Activated T-helper 1 cell treated with anti-CD3 and anti-CD28 coated beads, Interleukin-12 subunit alpha, Interleukin-12 subunit beta, Interleukin-2, Interleukin-4 antibody, amounts not matched to agents 30 ng/mL and 10 ng/mL and 1 ng/mL, durations not matched to agents 14 hours and 24 hours and 36 hours (primary cell): ENCODE results near the gene CEP112. TPM values are rescaled to one million over a fixed set of nuclear protein-coding genes. Genes with fewer than 3 reads are reported as not detected.

Source experiments
- DNase-seq: peaks from one replicate; pipeline ENCODE4 v3.0.0; 2021; ENCODE audit warnings: low spot score
- H3K27ac Mint-ChIP-seq: one replicate; pipeline ENCODE4 v1.8.0; 2021; ENCODE audit warnings: mild to moderate bottlenecking, mixed read lengths
- H3K27me3 Mint-ChIP-seq: one replicate; pipeline ENCODE4 v1.8.0; 2022; ENCODE audit warnings: mild to moderate bottlenecking, moderate library complexity, mixed read lengths; ENCODE audit not compliant: insufficient read depth
- H3K36me3 Mint-ChIP-seq: one replicate; pipeline ENCODE4 v1.8.0; 2021; ENCODE audit warnings: low read depth, mixed read lengths
- H3K4me1 Mint-ChIP-seq: one replicate; pipeline ENCODE4 v1.8.0; 2021; ENCODE audit warnings: low read depth, mixed read lengths
- H3K4me3 Mint-ChIP-seq: one replicate; pipeline ENCODE4 v1.8.0; 2021; ENCODE audit warnings: mild to moderate bottlenecking, moderate library complexity, mixed read lengths
- H3K9me3 Mint-ChIP-seq: one replicate; pipeline ENCODE4 v1.8.0; 2021; ENCODE audit warnings: mixed read lengths
- intact Hi-C: fragments of 100-400 bp; cut with micrococcal nuclease; formaldehyde crosslinking; loops from one replicate; pipeline ENCODE4 v1.15.1; 2024
- total RNA-seq: library from RNA; stranded (reverse); gene quantifications from 2 replicates; pipeline ENCODE4 v1.2.3, GENCODE V29; 2022

Gene CEP112
- total RNA-seq, 1 donor from 2014 or later: 1.7 TPM

DNA sequence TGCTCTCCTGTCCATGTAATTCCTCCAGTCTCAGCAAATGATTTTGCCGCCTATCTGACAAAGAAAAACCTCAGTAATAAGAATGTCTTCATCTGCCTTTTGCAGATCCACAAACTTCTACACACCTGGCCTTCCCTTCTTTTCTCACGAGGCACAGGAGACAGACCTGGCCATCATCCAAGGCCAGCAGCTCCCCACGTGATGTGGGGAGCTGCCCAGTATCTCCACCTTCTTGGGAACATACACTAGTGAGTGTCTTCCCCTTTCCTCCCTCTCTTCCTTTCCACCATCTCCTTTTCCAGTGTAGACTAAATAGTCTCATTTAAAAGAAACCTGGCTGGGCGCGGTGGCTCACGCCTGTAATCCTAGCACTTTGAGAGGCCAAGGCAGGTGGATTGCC is 274.4 kb downstream of the CEP112 start:
- Mint-ChIP-seq H3K9me3 (peaks cover 14% of the 10 kb centered on the region), H3K36me3 (peaks cover 13% of the 10 kb centered on the region), H3K4me1 (peaks cover 16% of the 10 kb centered on the region), H3K4me3 (no peak overlapping the region), H3K27ac (no peak overlapping the region), H3K27me3 (peaks cover under 1% of the 10 kb centered on the region)
- intact Hi-C loops: loop anchor here (10.0 kb wide), 1 partner anchor 693 kb away; no protein-coding TSS in a partner anchor
- no peak for DNase-seq

- H3K36me3 Mint-ChIP-seq: peaks cover 13% of the 10 kb centered on the region
- no peak for DNase-seq
- H3K27ac Mint-ChIP-seq: no peak overlapping the region
- H3K4me3 Mint-ChIP-seq: no peak overlapping the region
- H3K27me3 Mint-ChIP-seq: no peaks in the 10 kb centered on the region
- H3K9me3 Mint-ChIP-seq: peaks cover 22% of the 10 kb centered on the region
- intact Hi-C loops: loop anchor here (10.0 kb wide), 1 partner anchor 692 kb away; no protein-coding TSS in a partner anchor
- H3K4me1 Mint-ChIP-seq: peaks cover 16% of the 10 kb centered on the region
Observed at GRCh38 chr17:65916425-65916824, 275.5 kb downstream of the CEP112 start.

DNA sequence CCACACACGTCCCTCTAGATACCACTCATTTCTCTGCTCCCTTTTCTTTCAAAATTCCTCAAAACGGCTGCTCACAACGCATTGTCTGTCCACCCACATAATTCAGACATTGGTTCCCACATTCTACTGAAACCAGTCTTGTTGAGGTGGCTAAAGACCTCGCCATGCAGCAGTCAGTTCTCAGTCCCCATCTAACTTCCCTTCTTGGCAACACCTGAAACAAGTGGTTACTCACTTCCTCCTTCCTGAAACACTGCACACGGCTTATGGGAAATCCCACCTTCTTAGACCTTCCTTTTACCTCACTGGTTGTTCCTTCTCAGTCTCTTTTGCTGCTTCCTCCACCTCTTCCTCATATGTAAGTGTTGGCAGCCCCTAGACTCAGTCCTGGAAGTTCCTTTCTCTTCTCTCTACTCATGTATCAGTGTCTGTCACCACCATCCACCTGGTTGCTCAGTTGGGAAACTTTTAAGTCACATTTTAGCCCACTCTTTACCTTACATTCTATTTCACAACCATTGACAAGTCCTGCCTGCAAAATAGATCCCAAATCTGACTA is 277.1 kb downstream of the CEP112 start:
- no peaks in the 10 kb centered on the region for H3K27me3 Mint-ChIP-seq
- intact Hi-C loops: loop anchor here (10.0 kb wide), 1 partner anchor 690 kb away; no protein-coding TSS in a partner anchor
- H3K36me3 Mint-ChIP-seq: peaks cover 14% of the 10 kb centered on the region
- peak overlapping the region; percentile 28 for H3K4me3 Mint-ChIP-seq
- peaks cover 16% of the 10 kb centered on the region for H3K4me1 Mint-ChIP-seq
- DNase-seq: peak; percentile 1
- H3K27ac Mint-ChIP-seq: peak overlapping the region; percentile 65
- H3K9me3 Mint-ChIP-seq: peaks cover 35% of the 10 kb centered on the region

DNA sequence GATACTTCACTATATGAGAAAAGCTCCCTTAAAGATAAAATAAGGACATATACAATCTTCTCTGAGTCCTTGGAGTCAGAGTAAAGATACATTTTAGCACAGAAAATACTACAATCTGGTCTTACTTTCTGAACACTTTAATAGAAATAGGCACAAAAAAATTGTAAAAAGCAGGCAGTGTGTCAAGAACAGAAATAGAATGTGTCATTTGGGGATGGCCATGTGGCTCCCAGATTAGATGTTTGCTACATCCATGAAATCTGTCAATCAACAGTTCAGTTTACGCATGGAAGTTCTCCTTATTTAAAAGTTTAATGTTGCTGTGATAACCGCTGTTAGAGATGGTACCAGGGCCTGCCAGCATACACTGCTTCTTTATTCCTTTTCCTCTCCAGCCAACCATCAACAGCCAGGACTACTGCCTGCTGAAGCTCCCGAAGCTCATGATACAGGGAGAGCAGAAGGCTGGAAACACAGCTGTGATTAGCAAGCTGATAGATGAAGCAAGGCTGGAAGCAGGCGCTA is 278.5 kb downstream of the CEP112 start:
- H3K4me1 Mint-ChIP-seq: peaks cover 16% of the 10 kb centered on the region
- peaks cover 14% of the 10 kb centered on the region for H3K36me3 Mint-ChIP-seq
- DNase-seq: no peak
- H3K27me3 Mint-ChIP-seq: no peaks in the 10 kb centered on the region
- intact Hi-C loops: loop anchor here (10.0 kb wide), 1 partner anchor 689 kb away; no protein-coding TSS in a partner anchor
- no peak overlapping the region for H3K27ac Mint-ChIP-seq
- peaks cover 48% of the 10 kb centered on the region for H3K9me3 Mint-ChIP-seq
- no peak overlapping the region for H3K4me3 Mint-ChIP-seq

DNA sequence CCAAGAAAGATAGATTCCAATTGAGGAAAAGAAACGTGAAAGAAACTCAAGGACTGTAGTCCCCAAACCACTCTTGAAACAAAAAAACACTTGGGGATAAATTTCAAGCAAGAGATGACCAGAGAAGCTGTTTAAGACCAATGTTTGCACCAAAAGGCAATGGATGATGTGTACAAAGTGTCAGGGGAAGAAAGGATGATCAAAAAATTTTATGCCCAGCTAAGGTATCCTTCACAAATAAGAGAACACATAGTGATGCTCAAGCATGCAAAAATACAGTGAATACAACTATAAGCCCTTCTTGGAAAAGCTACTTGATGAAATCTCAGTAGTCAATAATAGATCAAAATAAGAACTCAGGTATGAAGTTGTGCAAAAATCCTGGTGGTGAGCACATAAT is 281.1 kb downstream of the CEP112 start:
- H3K4me3 Mint-ChIP-seq: no peak overlapping the region
- intact Hi-C loops: loop anchor here (10.0 kb wide), 1 partner anchor 686 kb away; no protein-coding TSS in a partner anchor
- DNase-seq: no peak
- no peaks in the 10 kb centered on the region for H3K27me3 Mint-ChIP-seq
- no peak overlapping the region for H3K27ac Mint-ChIP-seq
- peaks cover 13% of the 10 kb centered on the region for H3K36me3 Mint-ChIP-seq
- peaks cover 14% of the 10 kb centered on the region for H3K4me1 Mint-ChIP-seq
- peaks cover 46% of the 10 kb centered on the region for H3K9me3 Mint-ChIP-seq

- Mint-ChIP-seq H3K4me1 (no peaks in the 10 kb centered on the region), H3K27me3 (peaks cover 3% of the 10 kb centered on the region), H3K36me3 (no peaks in the 10 kb centered on the region), H3K4me3 (no peak overlapping the region), H3K27ac (no peak overlapping the region), H3K9me3 (no peaks in the 10 kb centered on the region)
- no peak for DNase-seq
- intact Hi-C loops: no loop called here
Observed at GRCh38 chr17:65902831-65903522, 289.0 kb downstream of the CEP112 start.

- no peak overlapping the region for H3K27ac Mint-ChIP-seq
- DNase-seq: no peak
Observed at GRCh38 chr17:65902155-65902554, 289.8 kb downstream of the CEP112 start.

GRCh38 chr17:65901394-65901793 is 290.5 kb downstream of the CEP112 start:
- H3K4me3 Mint-ChIP-seq: no peak overlapping the region
- H3K36me3 Mint-ChIP-seq: no peaks in the 10 kb centered on the region
- peaks cover 5% of the 10 kb centered on the region for H3K27me3 Mint-ChIP-seq
- no peak overlapping the region for H3K27ac Mint-ChIP-seq
- DNase-seq: no peak
- no peaks in the 10 kb centered on the region for H3K4me1 Mint-ChIP-seq
- intact Hi-C loops: no loop called here
- no peaks in the 10 kb centered on the region for H3K9me3 Mint-ChIP-seq

More at GRCh38 chr17:65902155-65902554, 289.8 kb downstream of the CEP112 start:
- Mint-ChIP-seq H3K27me3 (peaks cover 3% of the 10 kb centered on the region), H3K36me3 (no peaks in the 10 kb centered on the region), H3K4me1 (no peaks in the 10 kb centered on the region), H3K4me3 (no peak overlapping the region), H3K9me3 (no peaks in the 10 kb centered on the region)
- intact Hi-C loops: no loop called here

DNA sequence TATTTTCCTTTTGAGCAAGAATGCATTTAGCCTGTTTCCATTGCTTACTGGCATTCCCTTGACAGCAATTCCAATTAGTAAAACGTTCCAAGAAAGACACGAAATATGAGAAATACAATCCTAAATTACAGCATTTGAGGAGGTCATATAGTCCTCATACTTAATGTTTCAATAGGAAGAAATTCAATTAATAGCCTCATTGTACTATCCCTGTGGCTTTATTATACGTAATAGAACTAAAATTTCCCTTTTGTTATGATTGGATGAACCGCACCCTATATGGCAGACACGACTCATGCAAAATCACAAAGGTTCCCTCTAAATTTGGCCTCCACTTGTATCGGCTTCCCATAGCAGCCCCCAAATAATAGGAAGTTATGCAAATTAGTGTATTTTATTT is 291.7 kb downstream of the CEP112 start:
- DNase-seq: no peak
- Mint-ChIP-seq H3K9me3 (no peaks in the 10 kb centered on the region), H3K27me3 (peaks cover 5% of the 10 kb centered on the region), H3K4me1 (no peaks in the 10 kb centered on the region), H3K36me3 (no peaks in the 10 kb centered on the region), H3K4me3 (no peak overlapping the region), H3K27ac (no peak overlapping the region)
- intact Hi-C loops: no loop called here

DNA sequence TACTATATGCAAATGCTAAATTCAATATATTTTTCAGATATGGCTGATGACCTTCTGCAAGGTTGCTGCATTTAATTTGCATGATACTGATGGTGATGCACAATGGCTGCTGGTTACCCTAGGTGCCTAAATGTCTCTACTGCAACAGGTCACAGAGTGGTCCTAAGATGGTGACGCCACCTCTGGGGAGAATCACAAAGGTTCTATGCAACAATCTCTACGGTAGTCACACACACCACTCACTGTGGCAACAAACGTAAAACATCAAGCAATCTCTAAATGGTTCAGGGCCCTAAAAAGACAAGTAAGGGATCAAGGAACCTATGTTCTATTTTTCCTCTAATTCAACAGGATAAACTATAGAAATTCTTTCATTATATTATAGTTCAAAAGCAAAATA is 293.3 kb downstream of the CEP112 start:
- Mint-ChIP-seq H3K27me3 (peaks cover 5% of the 10 kb centered on the region), H3K9me3 (no peaks in the 10 kb centered on the region), H3K4me1 (no peaks in the 10 kb centered on the region), H3K4me3 (no peak overlapping the region), H3K27ac (no peak overlapping the region), H3K36me3 (no peaks in the 10 kb centered on the region)
- DNase-seq: no peak
- intact Hi-C loops: no loop called here

DNA sequence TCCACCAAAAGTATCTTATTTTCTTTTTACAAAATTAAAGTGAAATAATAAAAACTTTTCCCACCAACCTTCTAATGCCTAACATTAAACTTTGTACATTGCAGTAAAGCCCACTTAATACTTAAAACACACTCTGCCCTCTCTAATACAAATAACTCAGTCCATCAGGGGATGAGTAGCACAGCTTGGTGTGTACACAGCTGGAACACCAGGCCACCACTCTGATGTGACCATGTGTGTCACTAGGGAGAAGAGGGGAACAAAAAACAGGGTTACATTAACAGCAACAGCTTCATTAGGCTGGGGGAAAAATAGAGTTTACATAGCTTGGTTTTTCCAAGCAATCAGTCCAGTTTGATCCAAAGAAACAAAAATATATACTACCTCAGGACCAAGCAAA is 295.0 kb downstream of the CEP112 start:
- Mint-ChIP-seq H3K27me3 (peaks cover 5% of the 10 kb centered on the region), H3K27ac (no peak overlapping the region), H3K4me3 (no peak overlapping the region), H3K9me3 (no peaks in the 10 kb centered on the region), H3K4me1 (no peaks in the 10 kb centered on the region), H3K36me3 (no peaks in the 10 kb centered on the region)
- DNase-seq: no peak
- intact Hi-C loops: no loop called here

DNA sequence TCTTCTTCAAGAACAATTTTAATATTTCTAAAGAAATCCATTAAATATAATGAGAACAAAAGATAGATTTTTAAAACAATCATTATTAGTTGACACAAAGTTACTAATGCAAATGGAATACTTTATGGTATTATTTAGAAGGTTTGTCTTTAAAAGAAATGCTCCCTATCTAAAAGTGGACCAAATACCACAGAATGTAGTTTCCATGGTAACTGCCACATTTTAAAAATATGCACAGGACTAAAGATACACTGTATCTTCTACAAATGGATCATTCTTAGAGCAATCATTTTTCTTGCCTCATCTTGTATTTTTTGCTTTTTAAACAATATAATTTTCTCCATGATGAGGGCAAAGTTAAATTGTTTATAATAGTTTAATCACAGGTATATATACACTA is 296.0 kb downstream of the CEP112 start:
- Mint-ChIP-seq H3K36me3 (no peaks in the 10 kb centered on the region), H3K4me3 (no peak overlapping the region), H3K4me1 (no peaks in the 10 kb centered on the region), H3K27ac (no peak overlapping the region), H3K9me3 (no peaks in the 10 kb centered on the region), H3K27me3 (peaks cover 4% of the 10 kb centered on the region)
- DNase-seq: no peak
- intact Hi-C loops: no loop called here

DNA sequence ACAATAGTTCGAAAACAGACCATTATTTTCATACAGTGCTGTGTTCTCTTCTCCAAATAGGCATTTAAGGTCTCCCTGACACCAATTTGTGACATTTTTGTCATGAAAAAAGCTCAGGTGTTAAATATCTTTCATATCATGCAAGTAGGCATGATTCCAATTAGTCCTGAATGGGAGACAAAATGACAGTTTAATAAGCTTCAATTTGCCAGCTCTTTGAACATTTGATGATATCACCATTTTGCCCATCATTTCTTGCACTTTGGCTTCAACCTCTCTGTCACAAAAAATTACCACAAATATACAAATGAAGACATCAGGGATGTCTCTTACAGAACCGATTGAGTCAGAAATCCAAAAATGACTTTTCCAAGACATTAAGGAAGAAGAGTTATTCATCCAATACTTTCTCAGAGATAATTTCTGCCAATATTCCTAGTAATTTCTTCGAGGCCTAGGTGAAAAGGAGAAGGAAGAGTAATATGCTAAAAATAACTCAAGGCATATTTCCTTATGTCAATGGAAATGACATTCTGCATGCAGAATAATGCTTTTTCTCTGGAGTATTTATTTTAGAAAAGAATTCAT is 298.1 kb downstream of the CEP112 start:
- no peaks in the 10 kb centered on the region for H3K9me3 Mint-ChIP-seq
- H3K4me3 Mint-ChIP-seq: no peak overlapping the region
- no peak overlapping the region for H3K27ac Mint-ChIP-seq
- no peaks in the 10 kb centered on the region for H3K36me3 Mint-ChIP-seq
- no peak for DNase-seq
- no peaks in the 10 kb centered on the region for H3K4me1 Mint-ChIP-seq
- H3K27me3 Mint-ChIP-seq: peaks cover 2% of the 10 kb centered on the region
- intact Hi-C loops: no loop called here
